SK-N-SH treated with all-trans-retinoic acid at 6 μM for 48 hours (cell line): ENCODE data around the gene PTPN1.

Experiments used
- ATAC-seq: fragments of 200-7000 bp; cut with Tn5 transposase; 3 replicates; pipeline ENCODE4 v1.9.1; 2020; ENCODE audit warnings: mild to moderate bottlenecking, moderate library complexity
- ARNTL ChIP-seq: fragments of 450-650 bp; formaldehyde crosslinking; IDR thresholded peaks from 2 replicates; pipeline ENCODE4 v1.5.0; 2020; ENCODE audit warnings: low read depth, mild to moderate bottlenecking, moderate library complexity, borderline replicate concordance
- BACH2 ChIP-seq: fragments of 250-450 bp; sonication (Bioruptor Pico); IDR thresholded peaks from 2 replicates; pipeline ENCODE4 v1.9.0; 2021; ENCODE audit warnings: mild to moderate bottlenecking, borderline replicate concordance
- CSDC2 ChIP-seq: fragments of 250-450 bp; sonication (Bioruptor Pico); IDR thresholded peaks from 2 replicates; pipeline ENCODE4 v1.5.0; 2020; ENCODE audit warnings: mild to moderate bottlenecking, moderate library complexity
- CSRNP3 ChIP-seq: fragments of 250-450 bp; sonication (Bioruptor Pico); IDR thresholded peaks from 2 replicates; pipeline ENCODE4 v1.5.1; 2021; ENCODE audit warnings: mild to moderate bottlenecking, moderate library complexity
- GLIS3 ChIP-seq: fragments of 250-450 bp; sonication (Bioruptor Pico); IDR thresholded peaks from 2 replicates; pipeline ENCODE4 v1.5.0; 2020; ENCODE audit warnings: mild to moderate bottlenecking, moderate library complexity
- ISL1 ChIP-seq: fragments of 250-450 bp; sonication (Bioruptor Pico); IDR thresholded peaks from 2 replicates; pipeline ENCODE4 v2.1.2; 2022; ENCODE audit warnings: mild to moderate bottlenecking, moderate library complexity
- PATZ1 ChIP-seq: fragments of 250-450 bp; sonication (Bioruptor Pico); IDR thresholded peaks from 2 replicates; pipeline ENCODE4 v1.8.0; 2020; ENCODE audit warnings: mild to moderate bottlenecking, moderate library complexity, borderline replicate concordance
- POU6F1 ChIP-seq: fragments of 250-450 bp; sonication (Bioruptor Pico); IDR thresholded peaks from 2 replicates; pipeline ENCODE4 v1.8.0; 2021; ENCODE audit warnings: low read depth, mild to moderate bottlenecking, moderate library complexity, borderline replicate concordance
- PPARA ChIP-seq: fragments of 250-450 bp; sonication (Bioruptor Pico); IDR thresholded peaks from 2 replicates; pipeline ENCODE4 v1.5.0; 2020; ENCODE audit warnings: mild to moderate bottlenecking, borderline replicate concordance
- SNAI2 ChIP-seq: fragments of 250-450 bp; sonication (Bioruptor Pico); IDR thresholded peaks from 2 replicates; pipeline ENCODE4 v1.5.0; 2020; ENCODE audit warnings: mild to moderate bottlenecking, moderate library complexity
- TCF4 ChIP-seq: fragments of 250-450 bp; sonication (Bioruptor Pico); IDR thresholded peaks from 2 replicates; pipeline ENCODE4 v1.8.0; 2021; ENCODE audit warnings: mild to moderate bottlenecking, moderate library complexity, borderline replicate concordance
- TSHZ2 ChIP-seq: fragments of 250-450 bp; sonication (Bioruptor Pico); IDR thresholded peaks from 2 replicates; pipeline ENCODE4 v1.5.0; 2020; ENCODE audit warnings: mild to moderate bottlenecking, moderate library complexity
- ZC3H10 ChIP-seq: fragments of 250-450 bp; sonication (Bioruptor Pico); IDR thresholded peaks from 2 replicates; pipeline ENCODE4 v1.5.1; 2021; ENCODE audit warnings: mild to moderate bottlenecking, moderate library complexity
- ZFP3 ChIP-seq: fragments of 250-450 bp; sonication (Bioruptor Pico); IDR thresholded peaks from 2 replicates; pipeline ENCODE4 v1.5.0; 2020; ENCODE audit warnings: mild to moderate bottlenecking, moderate library complexity
- ZFP30 ChIP-seq: fragments of 450-650 bp; formaldehyde crosslinking; IDR thresholded peaks from 2 replicates; pipeline ENCODE4 v1.5.0; 2022; ENCODE audit warnings: mild to moderate bottlenecking, moderate library complexity
- ZNF70 ChIP-seq: fragments of 450-650 bp; formaldehyde crosslinking; IDR thresholded peaks from 2 replicates; pipeline ENCODE4 v1.5.0; 2020; ENCODE audit warnings: mild to moderate bottlenecking, moderate library complexity
- ZNF8 ChIP-seq: fragments of 450-650 bp; formaldehyde crosslinking; IDR thresholded peaks from 2 replicates; pipeline ENCODE4 v1.5.0; 2020; ENCODE audit warnings: mild to moderate bottlenecking, moderate library complexity

Gene PTPN1

GRCh38 chr20:50523552-50524167, 13.5 kb downstream of the PTPN1 start:
- ATAC-seq: no peak
- no peak for TF ChIP-seq ZNF70 (CRISPR knock-in tag)
- no peak for TF ChIP-seq PATZ1

GRCh38 chr20:50525681-50526080, 15.5 kb downstream of the PTPN1 start:
- TF ChIP-seq TCF4 (no peak), POU6F1 (no peak), CSRNP3 (CRISPR knock-in tag) (no peak), ZC3H10 (CRISPR knock-in tag) (no peak), CSDC2 (CRISPR knock-in tag) (no peak), ZFP3 (no peak), BACH2 (CRISPR knock-in tag) (no peak), ZNF70 (CRISPR knock-in tag) (no peak), ARNTL (CRISPR knock-in tag) (no peak), PPARA (no peak), GLIS3 (CRISPR knock-in tag) (no peak), PATZ1 (no peak), ZNF8 (CRISPR knock-in tag) (no peak), ZFP30 (CRISPR knock-in tag) (no peak)
- ATAC-seq: no peak

- no peak for ATAC-seq
- no peak for TF ChIP-seq ZFP3
- TF ChIP-seq ZC3H10 (CRISPR knock-in tag): no peak
Observed at GRCh38 chr20:50526403-50526989, 16.3 kb downstream of the PTPN1 start.

GRCh38 chr20:50527068-50527605, 17.0 kb downstream of the PTPN1 start:
- no peak for ATAC-seq

More at GRCh38 chr20:50527068-50527605, 17.0 kb downstream of the PTPN1 start:
- TF ChIP-seq ISL1 (CRISPR knock-in tag): no peak
- TF ChIP-seq PATZ1: no peak
- TF ChIP-seq SNAI2 (CRISPR knock-in tag): no peak
- no peak for TF ChIP-seq TSHZ2
- TF ChIP-seq ARNTL (CRISPR knock-in tag): no peak
- TF ChIP-seq ZFP3: no peak
